ENCODE data around the gene GTF3A.
A peak's percentile ranks its signal among the peaks of the same experiment; 100 is the strongest.

GTF3A gene

DNA sequence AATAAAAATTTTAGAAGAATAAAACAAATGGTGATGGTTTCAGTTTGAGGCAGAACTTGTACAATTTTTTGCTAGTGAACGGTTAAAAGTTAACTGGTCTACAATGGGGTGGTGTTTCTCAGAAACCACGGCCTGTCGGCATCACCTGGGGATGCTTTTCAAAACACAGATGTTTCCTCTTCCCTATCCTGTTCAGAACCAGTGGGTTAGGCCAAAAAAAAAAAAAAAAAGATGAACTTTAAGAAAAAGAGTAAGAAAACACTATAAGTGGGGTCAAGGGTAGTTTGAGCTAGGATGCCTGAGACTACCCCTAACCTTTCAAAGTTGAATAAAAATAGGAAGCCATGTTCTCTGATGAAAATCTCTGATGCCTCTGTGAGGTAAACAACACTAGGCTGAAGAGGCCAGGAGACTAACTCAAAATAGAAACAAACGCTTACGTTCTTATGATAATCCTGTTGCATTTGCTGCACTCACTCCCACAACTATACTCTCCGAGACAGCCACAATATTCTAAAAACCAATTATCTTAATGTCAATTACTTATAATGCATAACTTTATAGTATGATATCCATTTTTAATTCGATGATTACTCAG lies 22.7 kb downstream of the GTF3A start:
- no peak for DNase-seq (ENCODE audit: low read depth in 1 of 2, low spot score in 1 of 2)

DNA sequence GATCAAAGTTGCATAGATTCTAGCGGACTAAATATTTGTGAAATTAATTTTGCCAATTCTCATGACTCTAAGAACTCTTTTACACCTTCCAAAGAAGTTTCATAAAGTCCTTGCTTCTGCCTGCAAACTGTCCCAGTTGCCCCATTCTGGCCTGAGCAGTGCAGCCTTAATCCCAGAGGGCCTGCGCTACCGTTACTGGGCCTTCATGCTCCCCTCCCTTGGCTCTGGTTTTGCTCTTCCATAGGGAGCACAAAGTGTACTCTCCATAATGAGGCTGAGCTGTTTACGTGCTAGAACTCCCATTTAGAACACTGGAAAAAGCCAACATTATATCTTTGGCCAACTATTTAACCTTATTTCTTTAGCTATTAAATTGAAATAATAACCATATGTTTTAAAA lies 23.9 kb downstream of the GTF3A start:
- no peak for DNase-seq (ENCODE audit: low read depth in 1 of 2, low spot score in 1 of 2)

DNA sequence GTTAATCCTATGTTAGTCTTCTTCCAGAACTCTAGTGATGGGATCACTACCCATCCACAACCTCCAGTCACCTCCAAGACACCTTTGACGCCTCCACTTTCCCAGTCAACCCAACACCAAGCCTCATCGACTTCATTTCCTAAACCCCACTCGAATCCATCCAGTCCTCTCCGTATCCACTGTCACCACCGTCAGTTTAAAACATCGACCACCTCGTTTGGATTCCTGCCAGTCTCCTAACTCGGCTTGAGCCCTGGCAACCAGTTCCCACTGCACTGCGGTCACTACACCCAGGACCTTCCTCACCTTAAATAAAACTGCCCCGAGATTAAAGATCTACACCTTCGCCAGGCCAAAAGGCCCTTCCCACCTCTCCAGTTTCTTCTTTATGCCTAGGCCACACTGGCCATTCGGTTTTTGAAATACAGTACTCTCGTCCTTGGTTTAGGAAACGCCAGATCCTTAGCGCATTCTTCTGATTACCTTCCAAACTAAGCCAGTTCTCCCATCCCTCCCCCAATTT lies 24.7 kb downstream of the GTF3A start:
- no peak for DNase-seq (ENCODE audit: low read depth in 1 of 2, low spot score in 1 of 2)

DNA sequence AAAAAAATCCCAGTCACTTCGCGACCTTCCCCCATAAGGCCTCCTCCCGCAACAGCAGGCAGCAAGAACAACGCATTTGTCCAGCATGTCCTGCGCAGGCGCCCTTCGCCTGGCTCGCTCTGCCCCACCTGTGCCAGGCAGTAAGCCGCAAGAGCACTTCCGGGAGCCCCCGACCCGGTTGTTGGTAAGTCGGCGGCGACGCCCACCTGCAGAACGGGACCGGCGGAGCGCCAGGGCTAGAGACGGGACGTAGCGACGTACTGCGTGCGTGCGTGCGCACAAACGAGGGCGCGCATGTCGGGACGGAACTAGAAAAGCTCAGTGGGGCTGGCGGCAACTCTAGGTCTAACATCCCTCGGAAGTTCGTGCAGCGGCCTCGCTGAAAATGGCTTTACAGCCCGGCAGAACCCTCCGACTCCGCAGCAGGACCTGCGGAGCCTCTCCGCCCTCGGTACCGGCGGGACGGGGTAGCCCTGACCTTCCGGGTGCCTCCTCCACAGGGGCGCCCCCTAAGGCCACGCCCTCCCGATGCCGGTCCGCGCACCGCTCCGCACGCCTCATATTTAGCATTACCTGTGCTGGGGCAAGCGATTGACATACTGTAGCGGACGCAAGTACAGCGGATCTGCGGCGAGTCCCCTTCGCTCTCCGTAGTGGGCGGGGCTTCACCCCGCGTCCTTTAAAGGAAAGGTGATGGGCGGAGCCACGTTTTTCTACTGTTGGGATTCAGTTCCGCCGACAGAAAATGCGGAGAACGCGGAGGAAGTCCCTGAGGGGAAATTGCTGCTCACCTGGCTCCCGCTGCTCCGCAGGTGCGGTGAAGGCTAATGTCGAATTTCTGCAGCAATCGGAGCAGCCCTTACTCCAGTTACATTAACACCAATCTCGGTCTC lies 25.8 kb downstream of the GTF3A start, which contains the start of gene MTIF3:
Gene MTIF3, minus strand, starts transcription at position 629 of the 893 bp plus-strand sequence. CDS start 10,116 bp downstream, outside the sequence.
- peak; percentile 90 to 93 for DNase-seq (ENCODE audit: low read depth in 1 of 2, low spot score in 1 of 2)

DNA sequence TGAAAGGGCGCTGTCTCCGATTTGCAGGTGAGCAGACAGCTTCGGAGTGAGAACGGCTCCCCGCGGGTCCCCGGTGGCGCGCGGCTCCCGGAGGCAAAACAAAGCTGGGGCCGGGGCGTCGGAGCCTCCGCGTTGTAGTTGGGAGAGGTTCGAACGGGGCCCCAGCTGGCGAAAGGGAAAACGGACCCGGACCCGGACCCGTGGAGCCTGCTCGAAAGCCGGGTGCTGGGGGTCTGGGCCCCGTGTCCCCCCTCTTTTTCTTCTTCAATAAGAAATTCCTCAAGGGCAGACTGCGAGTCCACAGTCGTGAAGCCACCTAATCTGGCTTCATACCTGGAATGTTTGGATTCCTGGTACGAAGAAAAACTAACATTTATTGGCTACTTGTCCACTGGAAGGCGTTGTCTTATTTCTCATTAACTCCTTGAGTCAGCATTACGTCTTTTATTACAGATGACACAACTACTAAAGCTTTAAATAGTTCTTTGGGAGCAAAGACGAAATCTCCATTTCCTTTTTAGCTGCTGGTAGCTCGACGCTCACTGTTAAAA lies 26.6 kb downstream of the GTF3A start:
- peak in 1 of 2 donors; percentile 21 for DNase-seq (ENCODE audit: low read depth in 1 of 2, low spot score in 1 of 2)

DNA sequence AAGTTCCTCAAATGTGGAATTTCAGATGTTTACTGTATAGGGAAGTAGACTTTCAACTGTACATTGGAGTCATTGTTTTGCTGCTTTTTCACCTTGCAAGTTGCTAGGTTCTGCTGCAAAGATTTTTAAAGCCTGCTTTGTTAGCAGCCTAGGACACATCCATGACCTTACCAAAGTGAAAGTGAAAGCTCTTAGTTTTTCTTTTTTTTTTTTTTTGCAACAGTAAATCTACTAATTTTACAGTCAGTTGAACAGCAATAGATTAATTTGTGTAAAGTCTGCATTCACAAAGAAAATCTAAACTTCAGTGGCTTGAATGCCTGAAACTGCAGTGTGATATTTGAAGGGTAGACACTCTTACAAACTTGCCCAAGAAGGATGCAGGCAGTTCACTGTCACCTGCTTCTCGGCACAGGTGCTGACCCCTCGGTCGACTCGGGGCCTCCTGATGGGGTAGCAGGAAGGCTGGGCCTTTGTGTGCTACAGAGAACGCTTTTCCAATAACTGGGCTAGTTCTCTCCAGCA lies 31.0 kb downstream of the GTF3A start:
- no peak for DNase-seq (ENCODE audit: low read depth in 1 of 2, low spot score in 1 of 2)

DNA sequence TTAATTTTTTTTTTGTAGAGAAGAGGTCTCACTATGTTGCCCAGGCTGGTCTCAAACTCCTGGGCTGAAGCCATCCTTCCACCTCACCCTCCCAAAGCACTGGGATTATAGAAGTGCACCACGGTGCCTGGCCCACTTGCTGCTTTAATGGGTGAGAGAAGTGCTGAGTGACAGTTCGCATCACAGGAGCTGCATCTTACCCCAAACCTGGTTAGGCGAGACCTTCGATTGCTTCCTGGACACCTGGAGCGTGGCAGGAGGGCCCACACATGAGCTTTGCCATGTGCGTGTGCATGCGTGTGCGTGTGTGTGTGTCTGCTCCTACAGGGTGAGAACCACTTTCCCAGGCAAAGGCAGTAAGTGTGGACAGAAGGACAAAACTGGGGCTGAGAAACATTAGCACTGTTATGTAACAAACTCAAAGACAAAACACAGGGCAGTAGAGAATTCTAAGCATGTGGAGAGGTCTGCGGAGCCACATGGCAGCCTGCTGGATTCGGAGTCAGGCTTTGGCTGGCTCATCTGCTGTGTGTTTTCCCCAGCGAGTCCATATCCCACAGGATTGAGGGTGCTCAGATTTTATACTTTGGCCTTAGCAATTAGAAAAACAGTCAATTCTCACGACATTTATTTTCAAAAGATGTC lies 37.6 kb downstream of the GTF3A start:
- no peak for DNase-seq (ENCODE audit: low read depth in 1 of 2, low spot score in 1 of 2)

DNA sequence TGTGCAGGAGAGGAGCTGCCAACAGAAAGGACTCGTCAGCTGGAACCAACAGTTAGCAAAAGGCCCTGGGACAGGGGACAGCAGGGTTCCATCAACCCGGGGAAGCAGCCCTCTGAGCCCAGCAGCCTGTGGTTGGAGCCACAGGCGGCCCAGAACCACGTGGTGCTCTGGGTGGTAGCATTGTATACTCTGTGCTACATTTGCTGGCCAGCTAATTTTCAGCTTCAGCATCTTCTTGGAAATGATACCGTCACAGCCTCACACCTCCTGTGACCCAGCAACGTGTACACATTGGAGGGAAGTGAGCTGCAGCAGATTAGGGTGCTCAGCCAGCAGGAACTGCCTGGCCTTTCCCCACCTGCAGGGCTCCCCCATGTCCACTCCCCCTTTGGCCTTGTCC lies 39.1 kb downstream of the GTF3A start:
- DNase-seq (ENCODE audit: low read depth in 1 of 2, low spot score in 1 of 2), result no peak

DNA sequence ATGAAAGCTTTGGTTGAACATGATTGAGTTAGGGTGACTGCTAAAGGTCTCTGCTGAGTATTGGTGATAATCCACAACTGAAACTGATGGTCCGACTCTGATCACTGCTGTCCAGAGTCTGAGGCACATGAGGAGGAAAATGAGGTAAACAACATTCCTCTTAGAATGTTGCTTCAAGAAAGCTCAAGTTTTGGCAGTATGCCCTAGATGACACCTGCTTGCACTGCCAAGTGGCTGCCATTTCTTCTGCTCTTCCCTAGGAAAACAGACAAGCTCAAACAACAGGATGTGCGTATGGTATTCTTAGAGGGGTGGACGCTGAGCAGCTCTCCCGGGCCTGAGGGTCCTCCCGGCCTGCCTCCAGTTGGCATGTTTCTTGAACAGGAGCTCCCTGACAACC lies 41.2 kb downstream of the GTF3A start:
- DNase-seq (ENCODE audit: low read depth in 1 of 2, low spot score in 1 of 2), result no peak

DNA sequence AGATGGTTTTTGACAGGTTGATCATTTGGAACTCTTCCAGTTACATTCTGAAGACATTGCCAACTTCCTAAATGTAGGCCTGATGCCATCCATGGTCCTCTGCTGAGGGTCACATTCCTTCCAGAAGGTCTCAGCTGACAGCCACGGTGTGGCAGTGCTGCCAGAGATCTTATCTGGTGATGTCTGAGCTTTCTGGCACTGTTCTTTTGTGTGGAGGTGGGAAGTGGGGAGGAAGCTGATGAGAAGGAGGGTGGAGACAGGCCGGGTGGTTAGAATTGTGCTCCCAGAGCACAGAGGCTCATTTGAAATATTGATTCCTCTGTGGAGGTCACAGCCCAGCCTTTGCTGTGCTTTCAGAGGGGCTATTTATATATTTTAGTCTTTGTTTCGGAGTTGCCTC lies 42.1 kb downstream of the GTF3A start:
- no peak for DNase-seq (ENCODE audit: low read depth in 1 of 2, low spot score in 1 of 2)

DNA sequence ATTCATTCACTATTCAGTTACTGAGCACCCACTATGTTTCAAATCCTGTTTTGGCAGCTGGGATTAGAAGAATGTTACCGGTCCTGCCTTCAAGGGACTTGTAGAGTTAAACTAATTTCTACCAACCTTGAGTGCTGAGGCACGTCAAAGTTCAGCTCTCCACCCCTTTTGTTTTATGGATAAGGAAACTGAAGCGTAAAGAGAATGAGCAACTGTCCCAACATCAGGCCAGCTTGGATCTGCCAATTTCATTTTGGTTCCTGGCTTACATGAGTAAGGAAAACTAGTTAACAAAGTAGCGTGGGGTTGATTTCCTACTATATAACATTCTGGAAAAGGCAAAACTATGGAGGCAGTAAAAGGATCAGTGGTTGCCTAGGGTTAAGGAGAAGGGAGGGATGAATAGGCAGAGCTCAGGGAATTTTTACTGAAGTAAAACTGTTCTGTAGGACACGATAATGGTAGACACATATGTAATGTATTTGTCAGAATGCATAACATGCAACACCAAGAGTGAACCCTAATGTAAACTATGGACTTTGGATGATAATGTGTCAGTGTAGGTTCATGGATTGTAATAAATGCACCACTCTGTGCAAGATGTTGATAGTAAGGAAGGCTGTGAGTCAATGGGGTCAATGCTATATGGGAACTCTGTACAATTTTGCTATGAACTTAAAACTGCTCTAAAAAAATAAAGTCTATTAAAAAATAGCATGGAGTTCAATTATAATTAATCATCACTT lies 45.8 kb downstream of the GTF3A start:
- DNase-seq (ENCODE audit: low read depth in 1 of 2, low spot score in 1 of 2), result no peak

DNA sequence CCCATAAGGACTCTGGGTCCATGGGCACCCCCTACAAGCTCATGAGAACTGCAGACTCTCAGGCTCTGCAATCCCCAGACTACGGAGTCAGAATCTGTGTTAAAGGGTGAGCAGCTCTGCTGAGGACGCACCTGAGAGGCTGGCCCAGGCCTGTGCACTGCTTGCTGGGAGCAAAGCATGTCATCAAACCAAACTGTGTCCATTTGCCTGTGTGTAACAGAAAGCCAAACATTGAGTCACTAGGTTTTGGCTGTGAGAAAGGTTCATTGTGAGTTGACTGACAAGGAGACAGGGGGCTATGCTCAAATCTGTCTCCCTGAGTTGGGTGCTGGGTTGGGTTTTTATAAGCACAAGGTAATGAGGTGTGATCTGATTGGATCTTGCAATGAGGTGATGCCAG lies 48.0 kb downstream of the GTF3A start:
- DNase-seq (ENCODE audit: low read depth in 1 of 2, low spot score in 1 of 2), result no peak

DNA sequence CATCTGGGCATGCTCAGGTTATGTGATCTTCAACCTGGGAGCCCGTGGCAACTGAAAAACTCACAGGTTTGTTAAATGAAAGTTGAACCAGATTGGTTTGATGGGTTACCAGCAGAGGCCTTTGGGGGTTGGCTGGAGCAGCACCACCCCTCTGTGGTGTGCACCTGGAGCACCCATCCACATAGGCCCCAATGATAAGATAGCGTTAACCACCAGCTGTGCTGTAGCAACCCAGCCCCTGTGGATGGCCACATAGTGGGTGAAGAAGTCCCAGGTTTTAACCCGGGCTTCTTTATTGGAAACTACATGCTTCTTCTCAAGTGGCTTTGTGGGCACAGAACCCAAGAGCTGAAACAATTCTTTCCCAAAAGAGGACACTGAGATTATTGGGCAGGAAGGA lies 48.5 kb downstream of the GTF3A start:
- DNase-seq (ENCODE audit: low read depth in 1 of 2, low spot score in 1 of 2), result no peak

DNA sequence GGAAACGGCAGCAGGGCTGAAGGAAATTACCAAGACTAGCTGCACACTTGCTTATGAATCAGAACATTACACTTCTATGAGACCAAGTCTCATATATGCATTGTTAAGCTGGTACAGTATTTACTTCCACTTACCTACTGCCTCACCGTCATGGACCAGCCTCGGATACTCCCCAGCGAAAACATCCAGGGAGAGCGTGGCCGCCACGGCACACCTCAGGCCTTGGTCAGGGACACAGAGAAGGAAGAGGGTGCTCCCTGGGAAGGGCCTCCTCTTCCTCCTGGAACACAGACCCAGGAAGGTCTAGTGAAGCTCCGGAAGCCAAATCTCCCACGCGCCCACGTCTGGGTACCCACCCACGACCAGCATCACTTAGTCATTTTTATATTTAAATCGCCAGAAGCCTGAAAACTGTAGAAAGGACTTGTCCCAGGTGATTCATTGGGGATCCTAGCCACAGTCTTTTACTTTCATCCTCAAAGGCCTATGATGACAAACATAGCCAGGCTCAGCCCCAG lies 50.4 kb downstream of the GTF3A start:
- DNase-seq (ENCODE audit: low read depth in 1 of 2, low spot score in 1 of 2), result no peak

DNA sequence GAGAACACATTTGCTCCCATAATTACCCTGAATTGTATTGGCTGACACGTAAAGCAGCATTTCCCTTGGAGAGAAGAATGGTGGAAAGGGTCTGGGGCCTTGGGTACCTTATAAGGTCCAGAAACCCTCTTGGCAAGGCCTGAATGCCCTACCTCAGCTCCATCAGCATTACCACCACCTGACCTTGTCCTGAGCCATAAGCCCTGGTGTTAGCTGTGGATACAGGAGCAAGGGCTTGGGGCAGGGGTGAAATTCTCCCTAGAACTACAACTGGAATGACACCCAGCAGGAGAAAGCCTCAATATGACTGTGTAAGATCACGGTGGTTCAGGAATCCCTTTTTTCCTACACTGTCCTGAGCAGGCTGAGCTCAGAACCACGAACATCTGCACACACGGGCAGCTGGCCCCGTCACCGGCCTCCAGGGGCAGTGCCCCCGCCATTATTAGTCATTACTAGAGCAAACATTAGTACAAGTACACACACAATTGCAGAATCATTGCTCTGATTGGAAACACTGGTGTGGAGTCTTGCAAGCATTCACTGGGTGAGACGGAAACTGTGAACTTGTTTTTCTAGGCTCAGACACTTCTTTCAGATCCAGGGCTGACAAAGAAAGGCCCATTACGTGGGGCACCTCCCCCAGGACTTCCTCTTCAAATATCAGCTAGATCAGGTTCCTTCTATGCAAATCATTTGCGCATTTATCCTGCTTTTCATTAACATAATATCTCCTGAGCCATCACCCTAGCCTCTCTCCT lies 52.7 kb downstream of the GTF3A start:
- DNase-seq (ENCODE audit: low read depth in 1 of 2, low spot score in 1 of 2), result no peak

DNA sequence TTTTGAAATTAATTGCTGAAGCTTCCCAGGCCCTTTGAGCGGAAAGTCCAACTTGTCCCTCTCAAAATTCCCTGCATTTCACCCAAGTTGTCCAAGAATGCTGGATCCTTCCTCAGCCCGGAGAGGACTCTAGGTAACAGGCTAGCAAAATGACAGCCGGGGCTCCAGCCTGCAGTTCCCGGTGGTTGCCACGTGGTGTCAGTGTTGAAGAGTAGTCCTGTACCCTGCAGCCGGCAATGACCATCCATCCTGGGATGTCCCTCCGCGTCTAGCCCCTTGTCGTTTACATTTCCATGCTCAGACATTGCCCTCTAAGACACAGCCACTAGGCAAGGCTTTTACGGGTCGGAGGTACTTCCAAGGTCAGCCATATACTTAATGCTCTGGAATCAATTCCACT lies 57.3 kb downstream of the GTF3A start:
- DNase-seq (ENCODE audit: low read depth in 1 of 2, low spot score in 1 of 2), result peak in 1 of 2 donors; percentile 3

DNA sequence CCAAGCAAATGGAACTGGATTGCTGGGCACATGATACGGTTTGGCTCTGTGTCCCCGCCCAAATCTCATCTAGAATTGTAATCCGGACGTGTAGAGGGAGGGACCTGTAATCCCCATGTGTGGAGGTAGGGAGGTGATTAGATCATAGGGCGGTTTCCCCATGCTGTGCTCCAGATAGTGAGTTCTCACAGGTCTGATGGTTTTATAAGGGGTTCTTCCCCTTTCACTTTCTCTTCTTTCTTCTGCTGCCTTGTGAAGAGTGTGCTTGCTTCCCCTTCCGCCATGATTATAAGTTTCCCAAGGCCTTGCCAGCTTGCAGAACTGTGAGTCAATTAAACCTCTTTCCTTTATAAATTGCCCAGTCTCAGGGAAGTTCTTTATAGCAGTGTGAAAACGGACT lies 58.6 kb downstream of the GTF3A start:
- no peak for DNase-seq (ENCODE audit: low read depth in 1 of 2, low spot score in 1 of 2)

DNA sequence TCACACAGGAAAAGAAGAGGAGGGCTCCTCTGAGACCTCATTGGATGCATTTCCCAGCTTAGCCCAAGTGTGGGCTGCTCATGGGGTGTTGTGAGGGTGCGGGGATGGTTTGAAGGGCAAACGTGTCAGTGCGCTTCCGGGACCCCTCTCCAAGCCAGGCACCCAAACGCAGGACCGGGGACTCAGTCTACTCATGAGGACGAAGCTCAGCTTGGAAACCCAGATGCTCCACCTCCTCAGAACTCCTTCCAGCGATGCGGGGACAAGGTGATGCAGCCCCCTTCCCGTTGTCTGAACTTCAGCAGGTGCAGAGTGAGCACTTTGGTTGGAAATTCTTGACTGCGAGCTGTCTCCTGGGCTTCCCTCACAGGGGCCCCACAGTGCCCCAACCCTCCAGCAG lies 59.0 kb downstream of the GTF3A start:
- DNase-seq (ENCODE audit: low read depth in 1 of 2, low spot score in 1 of 2), result no peak

Data from activated T-helper 1 cell treated with anti-CD3 and anti-CD28 coated beads, Interleukin-2, amount 50 U/mL, for 16 hours (primary cell).